Measurements from ENCODE around the gene PTPRE. TPM values are rescaled to one million over a fixed set of nuclear protein-coding genes. Genes with fewer than 3 reads are reported as not detected.

The PTPRE gene
- polyA plus RNA-seq, 1 of the 3 experiments (the other 2 are of a cell fraction), result 11.8 TPM

DNA sequence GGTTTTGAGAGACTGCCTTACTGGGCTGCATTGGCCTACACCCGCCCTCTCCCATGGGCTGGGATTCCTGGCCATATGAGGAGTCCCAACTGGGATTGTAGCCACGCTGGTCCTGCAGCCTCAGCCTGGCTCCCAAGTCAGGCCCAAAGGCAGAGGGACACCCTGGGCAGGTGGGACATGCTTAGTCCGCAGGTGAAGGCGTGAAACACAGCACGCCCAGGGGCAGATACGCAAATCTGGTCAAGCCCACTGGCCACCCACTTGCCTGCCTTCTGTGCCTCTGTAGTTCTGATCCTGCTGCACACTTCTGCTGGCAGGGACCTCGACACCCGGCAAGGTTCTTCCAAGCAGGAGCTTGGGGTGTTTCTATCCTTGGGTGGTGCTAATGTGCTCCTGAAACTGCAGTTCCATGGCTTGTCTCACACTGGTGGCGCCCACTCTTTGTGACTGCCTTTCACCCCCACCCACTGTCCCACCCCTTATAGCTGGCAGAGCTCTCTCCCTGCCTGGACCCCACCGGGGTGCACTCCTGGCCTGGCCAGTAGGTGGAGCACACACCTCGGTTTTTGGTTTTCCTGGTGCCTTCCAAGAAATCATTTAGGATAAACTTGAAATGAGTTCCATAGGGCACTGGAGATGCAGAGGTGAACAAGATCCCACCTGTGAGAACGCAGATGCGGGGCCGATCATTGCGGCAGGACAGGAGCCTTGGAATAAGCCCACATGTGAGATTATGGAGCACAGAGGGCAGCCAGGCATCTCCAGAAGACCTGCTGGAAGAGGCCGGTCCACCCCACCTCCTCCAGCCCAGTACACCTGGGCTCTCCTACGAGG, 171.4 kb downstream of the PTPRE start:
- WGBS (ENCODE audit: low lambda C conversion rate), result 61% methylated on average over 10 of the region's 17 CpGs

DNA sequence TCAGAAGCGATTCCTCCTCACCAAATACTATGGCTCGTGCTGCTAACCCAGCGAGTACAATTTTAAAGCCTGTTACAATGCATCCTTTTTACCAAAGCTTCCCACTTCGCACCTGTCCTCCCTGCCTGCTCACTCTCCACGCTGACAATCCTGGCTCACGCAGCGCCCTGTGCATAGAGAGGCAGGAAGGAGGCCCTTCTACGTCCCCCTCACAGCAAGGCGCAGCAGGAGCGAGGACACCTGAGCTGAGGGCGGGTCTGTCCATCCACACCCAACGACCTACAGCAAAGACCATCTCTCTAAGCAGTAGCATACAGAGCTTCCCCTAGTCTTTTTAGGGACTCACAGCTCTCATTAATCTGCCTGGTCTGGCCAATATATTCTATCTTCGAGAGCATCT, 173.3 kb downstream of the PTPRE start:
- no peak for DNase-seq
- H4K20me1 ChIP-seq (ENCODE audit: insufficient read depth), result no peaks in the 10 kb centered on the region
- no peaks in the 10 kb centered on the region for H3K9me2 ChIP-seq
- CTCF ChIA-PET, result interaction anchor here (1.1 to 7.3 kb wide), 6 partner anchors 11 to 449 kb away, joined by 4 to 143 read pairs (median 6); no protein-coding TSS in a partner anchor
- 89% methylated on average over 13 of the region's 13 CpGs for WGBS (ENCODE audit: low lambda C conversion rate)
- POLR2A ChIA-PET, result interaction anchor here (0.7 kb wide), 1 partner anchor 90 kb away, joined by 3 read pairs; no protein-coding TSS in a partner anchor
- H3K27me3 ChIP-seq (ENCODE audit: insufficient read depth), result no peaks in the 10 kb centered on the region
- H3K4me3 ChIP-seq (ENCODE audit: low read depth in 2 of 2, low read length in 1 of 2), result no peak overlapping the region
- no peaks in the 10 kb centered on the region for H3K79me2 ChIP-seq (ENCODE audit: insufficient read depth)
- H3K36me3 ChIP-seq (replicated peaks in 1 of 2; ENCODE audit: control insufficient read depth in 1 of 2, insufficient read depth in 2 of 2, low read length in 1 of 2), result peaks cover 0 to 30% of the 10 kb centered on the region in 2 experiments
- no peaks in the 10 kb centered on the region for H3F3A ChIP-seq (replicated peaks; ENCODE audit: insufficient read depth)
- H3K4me1 ChIP-seq (ENCODE audit: control insufficient read depth in 1 of 2, insufficient read depth in 2 of 2, low read depth in 1 of 2, low read length in 1 of 2), result peaks cover 0 to 3% of the 10 kb centered on the region in 2 experiments; a peak in 1 of 4 replicates
- no peak overlapping the region for H2AFZ ChIP-seq (ENCODE audit: low read depth)
- H3K4me2 ChIP-seq, result no peak overlapping the region
- no peak overlapping the region for H3K27ac ChIP-seq (ENCODE audit: low read depth in 2 of 2, low read length in 1 of 2)
- no peak overlapping the region for H3K9ac ChIP-seq
- H3K9me3 ChIP-seq, result no peaks in the 10 kb centered on the region
- no peak for TF ChIP-seq SMC3 (IDR thresholded peaks at IDR 0.05; ENCODE audit: low read depth, low read length)
- no peak for TF ChIP-seq MXI1 (IDR thresholded peaks at IDR 0.05; ENCODE audit: low read depth, low read length)
- no peak for TF ChIP-seq EP300 (IDR thresholded peaks at IDR 0.05; ENCODE audit: borderline replicate concordance in 1 of 2, low read depth in 1 of 2, low read length in 1 of 2)
- TF ChIP-seq, protein P1, sequence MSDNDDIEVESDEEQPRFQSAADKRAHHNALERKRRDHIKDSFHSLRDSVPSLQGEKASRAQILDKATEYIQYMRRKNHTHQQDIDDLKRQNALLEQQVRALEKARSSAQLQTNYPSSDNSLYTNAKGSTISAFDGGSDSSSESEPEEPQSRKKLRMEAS (IDR thresholded peaks at IDR 0.05; ENCODE audit: low read depth), result no peak
- no peak for TF ChIP-seq GATA2 (CRISPR knock-in tag; IDR thresholded peaks at IDR 0.05)
- TF ChIP-seq FOSL2 (IDR thresholded peaks at IDR 0.05; ENCODE audit: borderline replicate concordance, low read depth), result no peak
- TF ChIP-seq SIN3A (IDR thresholded peaks at IDR 0.05; ENCODE audit: borderline replicate concordance, low read depth, low read length), result no peak
- no peak for TF ChIP-seq TEAD4 (IDR thresholded peaks at IDR 0.05; ENCODE audit: borderline replicate concordance, insufficient read depth)
- TF ChIP-seq MEF2A (IDR thresholded peaks at IDR 0.05; ENCODE audit: borderline replicate concordance, low read depth), result no peak
- TF ChIP-seq GABPA (IDR thresholded peaks at IDR 0.05; ENCODE audit: low read depth), result no peak
- no peak for TF ChIP-seq YY1 (IDR thresholded peaks at IDR 0.05; ENCODE audit: low read depth)
- TF ChIP-seq, protein P2, sequence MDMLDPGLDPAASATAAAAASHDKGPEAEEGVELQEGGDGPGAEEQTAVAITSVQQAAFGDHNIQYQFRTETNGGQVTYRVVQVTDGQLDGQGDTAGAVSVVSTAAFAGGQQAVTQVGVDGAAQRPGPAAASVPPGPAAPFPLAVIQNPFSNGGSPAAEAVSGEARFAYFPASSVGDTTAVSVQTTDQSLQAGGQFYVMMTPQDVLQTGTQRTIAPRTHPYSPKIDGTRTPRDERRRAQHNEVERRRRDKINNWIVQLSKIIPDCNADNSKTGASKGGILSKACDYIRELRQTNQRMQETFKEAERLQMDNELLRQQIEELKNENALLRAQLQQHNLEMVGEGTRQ (IDR thresholded peaks at IDR 0.05; ENCODE audit: borderline replicate concordance, low read depth, low read length), result no peak
- no peak for TF ChIP-seq NRF1 (IDR thresholded peaks at IDR 0.05; ENCODE audit: low read depth, low read length)

More for the DNA sequence above, 171.4 kb downstream of the PTPRE start:
- H3F3A ChIP-seq (replicated peaks; ENCODE audit: insufficient read depth), result no peaks in the 10 kb centered on the region
- no peaks in the 10 kb centered on the region; a peak in 1 of 4 replicates for H3K4me1 ChIP-seq (ENCODE audit: control insufficient read depth in 1 of 2, insufficient read depth in 2 of 2, low read depth in 1 of 2, low read length in 1 of 2)
- no peak overlapping the region for H3K9ac ChIP-seq
- no peak overlapping the region for H2AFZ ChIP-seq (ENCODE audit: low read depth)
- no peaks in the 10 kb centered on the region for H3K9me3 ChIP-seq
- peaks cover 0 to 29% of the 10 kb centered on the region in 2 experiments for H3K36me3 ChIP-seq (replicated peaks in 1 of 2; ENCODE audit: control insufficient read depth in 1 of 2, insufficient read depth in 2 of 2, low read length in 1 of 2)
- POLR2A ChIA-PET, result no interaction called here
- no peak overlapping the region; a peak in 1 of 4 replicates for H3K4me3 ChIP-seq (ENCODE audit: low read depth in 2 of 2, low read length in 1 of 2)
- no peaks in the 10 kb centered on the region for H4K20me1 ChIP-seq (ENCODE audit: insufficient read depth)
- no peak overlapping the region for H3K4me2 ChIP-seq
- no peaks in the 10 kb centered on the region for H3K9me2 ChIP-seq
- H3K79me2 ChIP-seq (ENCODE audit: insufficient read depth), result no peaks in the 10 kb centered on the region
- no peak overlapping the region for H3K27ac ChIP-seq (ENCODE audit: low read depth in 2 of 2, low read length in 1 of 2)
- CTCF ChIA-PET, result interaction anchor here (0.5 to 7.3 kb wide), 36 partner anchors 9 to 1254 kb away, joined by 3 to 143 read pairs (median 4); no protein-coding TSS in a partner anchor
- DNase-seq, result peak; percentile 86
- TF ChIP-seq, protein P3, sequence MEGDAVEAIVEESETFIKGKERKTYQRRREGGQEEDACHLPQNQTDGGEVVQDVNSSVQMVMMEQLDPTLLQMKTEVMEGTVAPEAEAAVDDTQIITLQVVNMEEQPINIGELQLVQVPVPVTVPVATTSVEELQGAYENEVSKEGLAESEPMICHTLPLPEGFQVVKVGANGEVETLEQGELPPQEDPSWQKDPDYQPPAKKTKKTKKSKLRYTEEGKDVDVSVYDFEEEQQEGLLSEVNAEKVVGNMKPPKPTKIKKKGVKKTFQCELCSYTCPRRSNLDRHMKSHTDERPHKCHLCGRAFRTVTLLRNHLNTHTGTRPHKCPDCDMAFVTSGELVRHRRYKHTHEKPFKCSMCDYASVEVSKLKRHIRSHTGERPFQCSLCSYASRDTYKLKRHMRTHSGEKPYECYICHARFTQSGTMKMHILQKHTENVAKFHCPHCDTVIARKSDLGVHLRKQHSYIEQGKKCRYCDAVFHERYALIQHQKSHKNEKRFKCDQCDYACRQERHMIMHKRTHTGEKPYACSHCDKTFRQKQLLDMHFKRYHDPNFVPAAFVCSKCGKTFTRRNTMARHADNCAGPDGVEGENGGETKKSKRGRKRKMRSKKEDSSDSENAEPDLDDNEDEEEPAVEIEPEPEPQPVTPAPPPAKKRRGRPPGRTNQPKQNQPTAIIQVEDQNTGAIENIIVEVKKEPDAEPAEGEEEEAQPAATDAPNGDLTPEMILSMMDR (IDR thresholded peaks at IDR 0.05), result peak; percentile 80
- peak; percentile 86 for TF ChIP-seq RAD21 (IDR thresholded peaks at IDR 0.05; ENCODE audit: low read length)
- TF ChIP-seq, protein P4, sequence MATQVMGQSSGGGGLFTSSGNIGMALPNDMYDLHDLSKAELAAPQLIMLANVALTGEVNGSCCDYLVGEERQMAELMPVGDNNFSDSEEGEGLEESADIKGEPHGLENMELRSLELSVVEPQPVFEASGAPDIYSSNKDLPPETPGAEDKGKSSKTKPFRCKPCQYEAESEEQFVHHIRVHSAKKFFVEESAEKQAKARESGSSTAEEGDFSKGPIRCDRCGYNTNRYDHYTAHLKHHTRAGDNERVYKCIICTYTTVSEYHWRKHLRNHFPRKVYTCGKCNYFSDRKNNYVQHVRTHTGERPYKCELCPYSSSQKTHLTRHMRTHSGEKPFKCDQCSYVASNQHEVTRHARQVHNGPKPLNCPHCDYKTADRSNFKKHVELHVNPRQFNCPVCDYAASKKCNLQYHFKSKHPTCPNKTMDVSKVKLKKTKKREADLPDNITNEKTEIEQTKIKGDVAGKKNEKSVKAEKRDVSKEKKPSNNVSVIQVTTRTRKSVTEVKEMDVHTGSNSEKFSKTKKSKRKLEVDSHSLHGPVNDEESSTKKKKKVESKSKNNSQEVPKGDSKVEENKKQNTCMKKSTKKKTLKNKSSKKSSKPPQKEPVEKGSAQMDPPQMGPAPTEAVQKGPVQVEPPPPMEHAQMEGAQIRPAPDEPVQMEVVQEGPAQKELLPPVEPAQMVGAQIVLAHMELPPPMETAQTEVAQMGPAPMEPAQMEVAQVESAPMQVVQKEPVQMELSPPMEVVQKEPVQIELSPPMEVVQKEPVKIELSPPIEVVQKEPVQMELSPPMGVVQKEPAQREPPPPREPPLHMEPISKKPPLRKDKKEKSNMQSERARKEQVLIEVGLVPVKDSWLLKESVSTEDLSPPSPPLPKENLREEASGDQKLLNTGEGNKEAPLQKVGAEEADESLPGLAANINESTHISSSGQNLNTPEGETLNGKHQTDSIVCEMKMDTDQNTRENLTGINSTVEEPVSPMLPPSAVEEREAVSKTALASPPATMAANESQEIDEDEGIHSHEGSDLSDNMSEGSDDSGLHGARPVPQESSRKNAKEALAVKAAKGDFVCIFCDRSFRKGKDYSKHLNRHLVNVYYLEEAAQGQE (IDR thresholded peaks at IDR 0.05; ENCODE audit: low read depth, low read length), result no peak
- peak; percentile 85 for TF ChIP-seq SMC3 (IDR thresholded peaks at IDR 0.05; ENCODE audit: low read depth, low read length)
- H3K27me3 ChIP-seq (ENCODE audit: insufficient read depth), result no peaks in the 10 kb centered on the region
